Nephron (organoid): ENCODE results near the gene TXNIP.

ENCODE experiments used
- H3K27ac Mint-ChIP-seq, 3 experiments: 2 replicates each; pipeline ENCODE4 v1.8.0; 2020; ENCODE audit warnings: mixed read lengths in 3 of 3, mild to moderate bottlenecking in 2 of 3, moderate library complexity in 1 of 3
- H3K27me3 Mint-ChIP-seq: 2 replicates; pipeline ENCODE4 v1.8.0; 2021; ENCODE audit warnings: low read depth, mild to moderate bottlenecking, moderate library complexity, mixed read lengths
- H3K36me3 Mint-ChIP-seq: 2 replicates; pipeline ENCODE4 v1.8.0; 2020; ENCODE audit warnings: low read depth, mixed read lengths
- H3K4me1 Mint-ChIP-seq: 2 replicates; pipeline ENCODE4 v1.8.0; 2020; ENCODE audit warnings: mixed read lengths
- H3K4me3 Mint-ChIP-seq, 3 experiments: 2 replicates each; pipeline ENCODE4 v1.8.0; 2020; ENCODE audit warnings: mild to moderate bottlenecking in 3 of 3, mixed read lengths in 3 of 3, moderate library complexity in 2 of 3
- H3K9me3 Mint-ChIP-seq: 2 replicates; pipeline ENCODE4 v1.8.0; 2020; ENCODE audit warnings: mixed read lengths
- TF ChIP-seq, protein P1 (sequence below), 3 experiments: fragments of 200-600 bp; sonication (generic); IDR thresholded peaks; one replicate each; pipeline ENCODE4 v1.5.0; 2021; ENCODE audit warnings: antibody characterized with exemption in 3 of 3; ENCODE audit not compliant: unreplicated experiment in 3 of 3

TXNIP gene

GRCh38 chr1:145985129-145985501 is 11.3 kb downstream of the TXNIP start:
- Mint-ChIP-seq H3K9me3 (no peaks in the 10 kb centered on the region), H3K36me3 (no peaks in the 10 kb centered on the region), H3K27ac (peak overlapping the region; percentile 38 to 87 (median 82)), H3K27me3 (no peaks in the 10 kb centered on the region), H3K4me1 (peaks cover 54% of the 10 kb centered on the region), H3K4me3 (peak overlapping the region in 1 of 3 experiments; percentile 64)
- TF ChIP-seq, protein P1, sequence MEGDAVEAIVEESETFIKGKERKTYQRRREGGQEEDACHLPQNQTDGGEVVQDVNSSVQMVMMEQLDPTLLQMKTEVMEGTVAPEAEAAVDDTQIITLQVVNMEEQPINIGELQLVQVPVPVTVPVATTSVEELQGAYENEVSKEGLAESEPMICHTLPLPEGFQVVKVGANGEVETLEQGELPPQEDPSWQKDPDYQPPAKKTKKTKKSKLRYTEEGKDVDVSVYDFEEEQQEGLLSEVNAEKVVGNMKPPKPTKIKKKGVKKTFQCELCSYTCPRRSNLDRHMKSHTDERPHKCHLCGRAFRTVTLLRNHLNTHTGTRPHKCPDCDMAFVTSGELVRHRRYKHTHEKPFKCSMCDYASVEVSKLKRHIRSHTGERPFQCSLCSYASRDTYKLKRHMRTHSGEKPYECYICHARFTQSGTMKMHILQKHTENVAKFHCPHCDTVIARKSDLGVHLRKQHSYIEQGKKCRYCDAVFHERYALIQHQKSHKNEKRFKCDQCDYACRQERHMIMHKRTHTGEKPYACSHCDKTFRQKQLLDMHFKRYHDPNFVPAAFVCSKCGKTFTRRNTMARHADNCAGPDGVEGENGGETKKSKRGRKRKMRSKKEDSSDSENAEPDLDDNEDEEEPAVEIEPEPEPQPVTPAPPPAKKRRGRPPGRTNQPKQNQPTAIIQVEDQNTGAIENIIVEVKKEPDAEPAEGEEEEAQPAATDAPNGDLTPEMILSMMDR (IDR thresholded peaks at IDR 0.05; ENCODE audit: unreplicated experiment in 3 of 3), result no peak

- TF ChIP-seq, protein P1 (IDR thresholded peaks at IDR 0.05; ENCODE audit: unreplicated experiment in 3 of 3), result no peak
- H3K36me3 Mint-ChIP-seq, result no peaks in the 10 kb centered on the region
- no peaks in the 10 kb centered on the region for H3K27me3 Mint-ChIP-seq
- peaks cover 54% of the 10 kb centered on the region for H3K4me1 Mint-ChIP-seq
- peak overlapping the region; percentile 38 to 87 (median 82) for H3K27ac Mint-ChIP-seq
- peak overlapping the region in 2 of 3 experiments; percentile 22 to 54 for H3K4me3 Mint-ChIP-seq
- H3K9me3 Mint-ChIP-seq, result no peaks in the 10 kb centered on the region
Measured at GRCh38 chr1:145983960-145984830, 12.2 kb downstream of the TXNIP start.

GRCh38 chr1:145983206-145983675 is 13.1 kb downstream of the TXNIP start:
- Mint-ChIP-seq H3K4me3 (peak overlapping the region in 1 of 3 experiments; percentile 17), H3K4me1 (peaks cover 49% of the 10 kb centered on the region), H3K27ac (peak overlapping the region; percentile 67 to 82 (median 71)), H3K9me3 (no peaks in the 10 kb centered on the region), H3K27me3 (no peaks in the 10 kb centered on the region), H3K36me3 (no peaks in the 10 kb centered on the region)
- TF ChIP-seq, protein P1 (IDR thresholded peaks at IDR 0.05; ENCODE audit: unreplicated experiment in 3 of 3), result no peak

DNA sequence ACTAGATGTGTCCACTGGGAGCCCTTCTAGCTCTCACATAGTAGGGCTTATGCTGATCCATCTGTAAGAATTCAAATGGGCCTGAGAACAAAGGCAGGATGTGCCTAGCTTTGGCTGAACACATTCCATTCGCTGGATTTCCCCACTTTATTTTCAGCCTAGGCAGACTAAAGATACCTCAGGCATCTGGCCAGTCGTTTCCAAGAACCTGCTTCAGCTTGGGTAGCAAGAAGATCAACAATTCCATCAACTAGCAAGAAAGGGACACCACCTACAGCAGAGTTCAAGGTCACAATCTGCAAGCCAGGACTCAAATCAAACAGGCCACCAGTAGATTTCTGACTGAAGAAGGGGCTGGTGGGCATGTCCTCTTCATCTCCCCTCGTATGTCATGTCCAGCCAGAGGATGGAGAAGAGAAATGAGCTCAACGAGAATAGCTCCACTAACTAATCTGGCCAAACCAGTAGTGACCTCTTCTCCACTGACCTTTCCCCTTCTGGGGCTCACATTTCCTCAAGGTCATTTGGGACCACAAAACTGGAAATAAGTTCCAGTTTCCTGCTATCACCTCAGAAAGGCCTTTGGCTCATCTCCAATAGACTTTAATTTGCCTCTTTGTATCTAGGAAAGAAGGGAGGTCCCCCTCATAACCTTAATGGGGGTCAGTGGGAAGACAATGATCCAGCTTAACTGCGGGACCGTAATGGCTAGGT is 14.2 kb downstream of the TXNIP start:
- TF ChIP-seq, protein P1 (IDR thresholded peaks at IDR 0.05; ENCODE audit: unreplicated experiment in 3 of 3), result no peak
- Mint-ChIP-seq H3K27ac (peak overlapping the region; percentile 42 to 82 (median 70)), H3K9me3 (no peaks in the 10 kb centered on the region)

GRCh38 chr1:145980457-145980994 is 15.9 kb downstream of the TXNIP start:
- Mint-ChIP-seq H3K4me1 (peaks cover 39% of the 10 kb centered on the region), H3K27me3 (no peaks in the 10 kb centered on the region), H3K36me3 (no peaks in the 10 kb centered on the region), H3K9me3 (no peaks in the 10 kb centered on the region), H3K4me3 (no peak overlapping the region), H3K27ac (no peak overlapping the region)
- TF ChIP-seq, protein P1 (IDR thresholded peaks at IDR 0.05; ENCODE audit: unreplicated experiment in 3 of 3), result no peak

More for the DNA sequence above, 14.2 kb downstream of the TXNIP start:
- no peak overlapping the region for H3K4me3 Mint-ChIP-seq
- H3K4me1 Mint-ChIP-seq, result peaks cover 49% of the 10 kb centered on the region
- H3K36me3 Mint-ChIP-seq, result no peaks in the 10 kb centered on the region
- no peaks in the 10 kb centered on the region for H3K27me3 Mint-ChIP-seq
